WI38 (cell line): ENCODE data around the gene CD300LG.

Experiments
- H3K4me3 ChIP-seq: 2 replicates; pipeline ENCODE4 v1.5.1; 2011; ENCODE audit warnings: low read depth, mild to moderate bottlenecking, control low read depth, low read length
- CTCF ChIP-seq: IDR thresholded peaks from 2 replicates; pipeline ENCODE4 v1.5.1; 2012; ENCODE audit warnings: low read depth, mild to moderate bottlenecking, control low read depth, low read length

CD300LG gene

GRCh38 chr17:43816336-43817320 lies 30.3 kb upstream of the CD300LG start:
- no peak overlapping the region for H3K4me3 ChIP-seq
- no peak for TF ChIP-seq CTCF

GRCh38 chr17:43817826-43818225 lies 29.1 kb upstream of the CD300LG start:
- no peak overlapping the region for H3K4me3 ChIP-seq
- TF ChIP-seq CTCF: no peak

- H3K4me3 ChIP-seq: no peak overlapping the region
- no peak for TF ChIP-seq CTCF
Observed at GRCh38 chr17:43818966-43819365, 28.0 kb upstream of the CD300LG start.

GRCh38 chr17:43820759-43821158 lies 26.2 kb upstream of the CD300LG start:
- H3K4me3 ChIP-seq: no peak overlapping the region

GRCh38 chr17:43822570-43823190 lies 24.3 kb upstream of the CD300LG start:
- TF ChIP-seq CTCF: no peak

More at GRCh38 chr17:43820759-43821158, 26.2 kb upstream of the CD300LG start:
- TF ChIP-seq CTCF: no peak

GRCh38 chr17:43823350-43824084 lies 23.5 kb upstream of the CD300LG start:
- no peak overlapping the region for H3K4me3 ChIP-seq
- TF ChIP-seq CTCF: no peak

More at GRCh38 chr17:43822570-43823190, 24.3 kb upstream of the CD300LG start:
- no peak overlapping the region for H3K4me3 ChIP-seq
